Activated CD4-positive, alpha-beta T cell treated with anti-CD3 and anti-CD28 coated beads for 1 hour (primary cell): Measurements from ENCODE around the gene GABBR2.
"Not testable (repeated sequence)": the region's sequence is repeated elsewhere in the genome, so short reads cannot be mapped to it uniquely, and the experiment has no call there.

Experiments
- DNase-seq: peaks from one replicate; pipeline ENCODE4 v3.0.0-alpha.2; 2020

Gene GABBR2

GRCh38 chr9:98684816-98685215 is 23.9 kb downstream of the GABBR2 start:
- not testable (repeated sequence) for DNase-seq

- DNase-seq, result no peak
Measured at GRCh38 chr9:98678244-98678842, 30.4 kb downstream of the GABBR2 start.

- DNase-seq, result no peak
Measured at GRCh38 chr9:98673681-98674080, 35.1 kb downstream of the GABBR2 start.

- no peak for DNase-seq
Measured at GRCh38 chr9:98667005-98667640, 41.6 kb downstream of the GABBR2 start.

DNA sequence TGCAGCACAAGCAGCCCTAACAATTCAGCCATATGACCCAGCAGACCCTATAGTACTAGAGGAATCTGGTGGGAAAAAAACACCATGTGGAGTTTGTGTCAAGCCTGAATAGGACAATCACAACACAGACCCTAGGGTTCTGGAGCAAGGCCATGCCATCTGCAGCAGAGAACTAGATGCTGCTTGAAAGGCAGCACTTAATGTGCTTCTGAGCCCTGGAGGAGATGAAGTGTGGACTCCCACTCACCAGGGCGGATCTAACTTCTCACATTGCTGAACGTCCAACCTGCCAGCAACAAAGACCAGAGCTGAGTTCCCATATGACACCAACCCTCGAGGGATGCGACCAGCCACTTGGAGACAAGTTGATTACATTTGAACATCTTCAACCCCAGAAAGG is 43.2 kb downstream of the GABBR2 start:
- no peak for DNase-seq

DNA sequence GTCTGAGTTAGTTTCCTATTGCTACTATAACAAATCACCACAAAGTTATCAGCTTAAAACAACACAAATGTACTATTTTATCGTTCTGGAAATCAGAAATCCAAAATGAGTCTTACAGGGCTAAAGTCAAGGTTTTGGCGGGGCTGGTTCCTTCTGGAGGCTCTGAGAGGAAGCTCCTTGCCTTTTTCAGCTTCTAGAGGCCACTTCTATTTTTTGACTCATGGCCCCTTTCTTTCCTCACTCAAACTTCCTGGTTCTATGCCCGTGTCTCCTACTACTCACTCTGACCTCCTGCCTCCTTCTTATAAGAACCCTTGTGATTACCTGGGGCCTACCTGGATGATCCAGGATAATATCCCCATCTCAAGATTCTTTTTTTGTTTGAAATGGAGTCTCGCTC is 48.2 kb downstream of the GABBR2 start:
- no peak for DNase-seq

GRCh38 chr9:98658951-98659351 is 49.8 kb downstream of the GABBR2 start:
- no peak for DNase-seq

DNA sequence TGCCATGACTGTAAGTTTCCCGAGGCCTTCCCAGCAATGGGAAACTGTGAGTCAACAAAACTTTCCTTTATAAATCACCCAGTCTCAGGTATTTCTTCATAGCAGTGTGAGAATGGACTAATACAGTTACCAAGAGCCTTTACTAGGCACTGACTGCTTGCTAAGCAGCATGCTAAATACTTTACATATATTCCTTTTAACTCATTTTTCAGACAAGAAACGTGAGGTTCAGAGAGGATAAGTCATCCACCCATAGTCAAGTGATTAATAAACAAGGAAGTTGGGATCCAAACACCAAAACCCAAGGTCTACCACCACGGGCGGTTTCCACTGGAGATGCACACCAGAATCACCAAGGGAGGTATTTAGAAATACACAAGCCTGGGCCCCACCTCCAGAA is 50.8 kb downstream of the GABBR2 start:
- DNase-seq, result no peak

DNA sequence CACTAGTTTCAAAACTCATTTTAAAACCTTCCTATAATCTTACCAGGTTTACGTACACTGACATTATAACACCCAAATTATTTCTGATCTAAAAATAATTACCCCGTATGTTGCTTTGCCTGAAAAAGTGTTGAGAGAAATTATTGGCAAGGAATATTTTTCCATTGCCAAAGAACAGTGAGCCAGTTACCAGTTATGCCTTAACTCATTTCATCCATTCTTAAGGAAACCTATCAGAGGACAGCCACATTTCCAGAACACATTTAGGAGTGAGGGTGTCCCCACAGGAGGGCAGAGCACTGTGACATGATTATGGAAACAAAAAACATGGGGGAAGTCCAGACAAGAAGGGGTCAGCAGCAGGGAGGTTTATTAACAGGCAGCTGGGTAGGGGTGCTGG is 52.2 kb downstream of the GABBR2 start:
- DNase-seq, result no peak

DNA sequence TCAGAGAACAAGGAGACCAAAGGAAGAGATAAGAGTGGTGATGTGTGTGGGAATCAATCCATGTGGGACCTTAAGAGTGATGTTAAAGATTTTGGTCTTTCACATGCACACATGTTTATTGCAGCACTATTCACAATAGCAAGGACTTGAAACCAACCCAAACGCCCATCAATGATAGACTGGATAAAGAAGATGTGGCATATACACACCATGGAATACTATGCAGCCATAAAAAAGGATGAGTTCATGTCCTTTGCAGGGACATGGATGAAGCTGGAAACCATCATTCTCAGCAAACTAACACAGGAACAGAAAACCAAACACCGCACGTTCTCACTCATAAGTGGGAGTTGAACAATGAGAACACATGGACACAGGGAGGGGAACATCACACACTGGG is 53.3 kb downstream of the GABBR2 start:
- not testable (repeated sequence) for DNase-seq

DNA sequence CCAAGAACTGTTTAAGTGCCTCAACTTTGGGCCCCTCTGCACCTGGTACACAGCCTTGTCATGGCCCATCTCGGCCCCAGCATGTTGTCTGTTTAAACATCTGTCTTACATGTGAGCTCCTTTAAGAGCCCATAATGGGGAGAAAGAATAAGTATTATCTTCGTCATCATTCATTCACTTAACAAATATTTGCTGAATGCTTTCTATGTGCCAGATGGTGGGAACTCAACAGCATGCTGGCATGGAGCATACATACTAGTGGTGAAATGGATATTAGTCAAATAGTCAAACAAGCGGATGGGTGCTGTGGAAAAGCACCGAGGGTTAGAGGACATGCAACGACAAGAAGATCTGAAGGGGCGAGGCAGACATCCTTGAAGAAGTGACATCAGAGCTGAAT is 54.5 kb downstream of the GABBR2 start:
- no peak for DNase-seq

DNA sequence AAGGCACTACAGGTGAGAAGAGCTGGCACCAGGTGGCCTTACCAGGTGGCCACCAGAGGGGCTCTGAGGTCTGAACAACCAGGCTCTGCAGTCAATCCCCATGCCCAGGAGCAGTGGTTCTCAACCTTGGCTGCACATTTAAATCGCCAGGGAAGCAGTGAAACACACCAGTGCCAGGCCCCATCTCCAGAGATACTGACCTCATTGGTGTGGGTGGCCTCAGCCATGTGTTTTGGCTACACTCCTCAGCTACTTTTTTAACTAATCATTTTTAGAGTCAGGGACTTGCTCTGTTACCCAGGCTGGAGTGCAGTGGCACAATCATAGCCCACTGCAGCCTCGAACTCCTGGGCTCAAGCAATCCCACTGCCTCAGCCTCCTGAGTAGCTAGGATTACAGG is 56.0 kb downstream of the GABBR2 start:
- DNase-seq, result no peak

GRCh38 chr9:98652302-98652701 is 56.4 kb downstream of the GABBR2 start:
- no peak for DNase-seq

- DNase-seq, result no peak
Measured at GRCh38 chr9:98647236-98647635, 61.5 kb downstream of the GABBR2 start.

GRCh38 chr9:98644011-98644410 is 64.7 kb downstream of the GABBR2 start:
- DNase-seq, result no peak

- no peak for DNase-seq
Measured at GRCh38 chr9:98642661-98643312, 65.9 kb downstream of the GABBR2 start.

GRCh38 chr9:98641695-98642094 is 67.0 kb downstream of the GABBR2 start:
- no peak for DNase-seq

DNA sequence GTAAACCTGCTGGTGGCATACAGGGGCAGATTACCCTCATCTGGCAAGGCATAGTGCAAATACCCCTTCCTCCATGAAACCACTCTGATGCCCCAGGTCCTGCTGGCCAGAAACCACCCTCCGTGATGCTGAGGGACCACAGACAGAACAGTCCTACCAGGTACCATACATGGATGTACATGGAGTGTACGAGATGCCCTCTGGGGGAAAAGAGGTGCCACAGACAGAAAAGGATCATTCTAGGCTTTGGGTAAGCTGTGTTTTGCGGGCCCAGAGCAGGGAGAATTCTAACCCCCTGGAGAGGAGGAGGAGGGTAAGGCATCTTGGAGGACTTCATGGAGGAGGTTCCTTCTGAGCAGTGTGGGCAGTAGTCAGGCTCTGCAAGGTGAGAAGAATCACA is 68.3 kb downstream of the GABBR2 start:
- no peak for DNase-seq

DNA sequence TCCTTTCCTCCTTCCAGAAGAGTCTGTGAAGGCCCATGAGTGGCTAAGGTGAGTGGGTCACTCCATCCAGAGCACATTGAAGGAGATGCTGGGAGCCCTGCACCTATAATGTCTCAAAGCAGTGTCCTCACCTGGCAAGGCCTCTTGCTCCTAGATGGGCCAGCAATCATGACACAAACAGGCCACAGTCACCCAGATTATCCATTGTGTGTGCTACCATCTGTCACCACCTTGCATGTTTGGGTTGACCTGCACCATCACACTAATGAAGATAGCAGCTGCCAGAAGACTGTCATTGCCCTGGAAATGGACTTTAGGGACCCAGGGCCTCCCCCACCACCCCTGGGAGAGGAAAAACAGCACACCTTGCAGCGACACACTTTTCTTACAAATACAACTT is 69.6 kb downstream of the GABBR2 start:
- DNase-seq, result no peak

GRCh38 chr9:98637381-98637780 is 71.4 kb downstream of the GABBR2 start:
- no peak for DNase-seq

DNA sequence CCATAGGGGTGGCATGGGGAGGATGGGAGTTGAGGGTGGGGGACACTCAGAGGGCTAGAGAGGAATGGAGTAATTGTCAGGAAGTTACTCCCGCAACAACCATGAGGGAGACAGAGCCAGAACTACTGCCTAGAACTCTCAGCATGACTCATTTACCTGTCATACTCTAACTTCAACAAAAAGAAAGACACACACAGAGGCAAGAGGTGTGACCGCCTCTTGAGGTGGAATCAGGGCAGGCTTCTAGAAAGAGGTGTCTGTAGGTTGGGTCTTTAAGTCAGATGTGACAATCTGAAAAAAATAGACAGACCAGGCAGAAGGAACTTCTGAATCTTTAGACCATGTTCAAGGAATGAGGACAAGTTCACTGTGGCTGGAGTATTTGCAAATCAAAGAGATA is 73.4 kb downstream of the GABBR2 start:
- no peak for DNase-seq

DNA sequence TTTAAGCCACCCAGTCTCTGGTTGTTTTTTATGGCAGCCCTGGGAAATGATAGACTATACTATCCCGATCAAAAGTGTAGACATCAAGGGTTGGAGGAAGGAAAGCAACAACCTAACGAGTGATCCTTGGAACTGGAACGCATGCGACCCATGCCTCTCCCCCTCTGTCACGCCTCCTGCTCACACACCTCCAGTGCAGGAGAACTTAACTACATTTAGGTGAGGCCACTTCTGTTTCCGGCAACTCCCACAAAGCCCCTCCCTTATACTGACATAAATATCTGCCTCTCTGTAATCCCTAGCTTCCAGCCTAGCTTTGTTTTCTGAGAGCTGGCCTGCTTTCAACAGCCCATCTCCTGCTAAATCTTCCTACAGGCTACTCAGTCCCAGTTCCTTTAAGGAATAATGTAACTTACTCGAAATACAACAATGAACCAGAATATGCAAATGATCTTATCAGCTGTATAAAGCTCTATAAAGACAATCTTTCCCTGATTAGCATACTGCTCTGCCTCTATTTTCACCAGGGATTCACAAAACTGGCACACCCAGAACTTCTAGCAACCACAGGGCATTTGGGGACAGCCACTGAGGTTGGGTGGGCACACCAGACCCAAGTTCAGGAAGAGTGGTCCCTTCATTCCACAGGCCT is 73.9 kb downstream of the GABBR2 start:
- no peak for DNase-seq

DNA sequence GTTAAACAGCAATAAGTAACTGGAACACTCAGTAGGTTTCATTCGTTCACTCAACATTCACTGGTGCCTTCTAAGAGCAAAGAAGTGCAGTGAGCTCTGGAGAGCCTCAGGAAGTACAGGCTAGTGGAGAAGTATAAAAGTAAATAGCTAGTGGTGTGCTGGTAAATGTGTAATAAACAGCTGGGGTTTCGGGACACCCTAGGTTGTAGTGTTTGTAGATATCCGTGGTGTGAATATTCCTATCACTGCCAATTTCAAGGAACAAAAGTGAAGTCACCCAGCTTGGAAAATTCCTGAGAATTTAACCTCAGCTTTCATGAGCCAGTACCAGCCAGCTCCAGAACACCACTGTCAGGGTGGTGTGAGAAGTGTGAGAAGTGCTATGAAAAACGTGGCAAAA is 75.9 kb downstream of the GABBR2 start:
- DNase-seq, result no peak

GRCh38 chr9:98627296-98627695 is 81.4 kb downstream of the GABBR2 start:
- DNase-seq, result no peak
